K562 (cell line): Measurements from ENCODE around the gene SEC11A. TPM values are rescaled to one million over a fixed set of nuclear protein-coding genes. Genes with fewer than 3 reads are reported as not detected.

Experiments
- CBFB ChIP-seq: sonication (generic); formaldehyde crosslinking; IDR thresholded peaks from 2 replicates; pipeline ENCODE4 v1.4.0; 2020; ENCODE audit warnings: mild to moderate bottlenecking, missing genetic modification reagents
- CC2D1A ChIP-seq: fragments of 450-650 bp; IDR thresholded peaks from 2 replicates; pipeline ENCODE4 v1.6.1; 2017; ENCODE audit warnings: mild to moderate bottlenecking
- DEAF1 ChIP-seq: fragments of 450-650 bp; formaldehyde crosslinking; IDR thresholded peaks from 2 replicates; pipeline ENCODE4 v1.4.0; 2020; ENCODE audit warnings: mild to moderate bottlenecking, moderate library complexity
- E4F1 ChIP-seq: fragments of 250-450 bp; sonication (Bioruptor Pico); IDR thresholded peaks from 2 replicates; pipeline ENCODE4 v1.5.0; 2021; ENCODE audit warnings: mild to moderate bottlenecking, borderline replicate concordance
- ELK3 ChIP-seq: fragments of 450-650 bp; formaldehyde crosslinking; IDR thresholded peaks from 2 replicates; pipeline ENCODE4 v1.4.0; 2020; ENCODE audit warnings: mild to moderate bottlenecking
- ERF ChIP-seq: fragments of 450-650 bp; formaldehyde crosslinking; IDR thresholded peaks from 2 replicates; pipeline ENCODE4 v1.4.0; 2020; ENCODE audit warnings: mild to moderate bottlenecking, mixed read lengths
- ETS1 ChIP-seq: conservative IDR thresholded peaks from 2 replicates; pipeline ENCODE4 v1.6.1; 2011; ENCODE audit warnings: low read depth, mild to moderate bottlenecking, low read length; ENCODE audit not compliant: control insufficient read depth
- FOXO4 ChIP-seq: fragments of 450-650 bp; formaldehyde crosslinking; IDR thresholded peaks from 2 replicates; pipeline ENCODE4 v1.4.0; 2020; ENCODE audit warnings: mild to moderate bottlenecking, moderate library complexity
- HNRNPL ChIP-seq: fragments of 200-400 bp; formaldehyde crosslinking; IDR thresholded peaks from 2 replicates; pipeline ENCODE4 v1.6.1; 2017; ENCODE audit warnings: low read depth, mild to moderate bottlenecking, low read length
- MBD2 ChIP-seq: sonication (generic); IDR thresholded peaks from 2 replicates; pipeline ENCODE4 v1.6.1; 2016; ENCODE audit warnings: low read depth, borderline replicate concordance
- NFXL1 ChIP-seq: fragments of 450-650 bp; formaldehyde crosslinking; IDR thresholded peaks from 2 replicates; pipeline ENCODE4 v1.4.0; 2021; ENCODE audit warnings: mild to moderate bottlenecking
- RNF2 ChIP-seq: sonication (generic); IDR thresholded peaks from 2 replicates; pipeline ENCODE4 v1.6.1; 2016
- TFAP4 ChIP-seq: sonication (generic); formaldehyde crosslinking; IDR thresholded peaks from 2 replicates; pipeline ENCODE4 v1.8.0; 2022; ENCODE audit warnings: missing genetic modification reagents, mild to moderate bottlenecking, moderate library complexity, borderline replicate concordance
- ZNF263 ChIP-seq: sonication (generic); formaldehyde crosslinking; IDR thresholded peaks from 2 replicates; pipeline ENCODE4 v1.8.0; 2022; ENCODE audit warnings: mild to moderate bottlenecking, missing genetic modification reagents, borderline replicate concordance
- ZNF589 ChIP-seq: fragments of 200-800 bp; sonication (Bioruptor generic); IDR thresholded peaks from 2 replicates; pipeline ENCODE4 v1.6.1; 2016; ENCODE audit warnings: low read depth, missing genetic modification characterization, missing compliant biosample characterization
- ZSCAN29 ChIP-seq: fragments of 450-650 bp; IDR thresholded peaks from 2 replicates; pipeline ENCODE4 v1.6.1; 2017
- polyA plus RNA-seq, 8 experiments: library from polyadenylated mRNA; depleted of rRNA in 4 of 8; stranded (reverse) in 5 of 8; unstranded in 3 of 8; fragments of >200 nt; fragmentation: Nextera tagmentation in 2 of 8; fragmentation: Illumina TruSeq in 1 of 8; extraction: Ambion mirVana in 2 of 8; extraction: Trizol in 1 of 8; gene quantifications; 2 replicates each; pipeline versions ENCODE4 v1.2.1 to v1.2.3, GENCODE V29; 2011 to 2014; ENCODE audit warnings: inconsistent platforms in 1 of 8, missing spikeins in 1 of 8
- total RNA-seq, 7 experiments: library from RNA; depleted of rRNA in 6 of 7; stranded (reverse); fragments of >200 nt in 6 of 7; fragmentation: Illumina TruSeq in 2 of 7; extraction: Trizol in 2 of 7; gene quantifications; 2 replicates each; pipeline versions ENCODE4 v1.2.1 to v1.2.3, GENCODE V29; 2011 to 2021; ENCODE audit warnings: low replicate concordance in 1 of 7

The SEC11A gene
- total and polyA plus RNA-seq, 9 of the 15 experiments (the other 6 are each of a cell fraction or from before 2014, with no cell fraction given) = 175 to 310 (median 229) TPM

GRCh38 chr15:84747416-84748273 is 31.7 kb upstream of the SEC11A start (continued):
- TF ChIP-seq ETS1 (peak; percentile 59; the same call in 1 of the 2 replicates), CC2D1A (no peak), HNRNPL (no peak), ZNF589 (no peak), TFAP4 (CRISPR knock-in tag) (peak; percentile 81), CBFB (CRISPR knock-in tag) (no peak), DEAF1 (CRISPR knock-in tag) (no peak), ELK3 (CRISPR knock-in tag) (no peak), RNF2 (no peak), ERF (CRISPR knock-in tag) (no peak), ZNF263 (CRISPR knock-in tag) (no peak), E4F1 (CRISPR knock-in tag) (no peak), FOXO4 (CRISPR knock-in tag) (no peak), NFXL1 (CRISPR knock-in tag) (no peak), ZSCAN29 (no peak), MBD2 (no peak)
